ENCODE measurements around the gene RNF207. TPM values are rescaled to one million over a fixed set of nuclear protein-coding genes. Genes with fewer than 3 reads are reported as not detected.
"Not testable (repeated sequence)": the region's sequence is repeated elsewhere in the genome, so short reads cannot be mapped to it uniquely, and the experiment has no call there.

The RNF207 gene
- total and polyA plus RNA-seq, 5 donors, result 33.7 to 97.4 (median 55.2) TPM

DNA sequence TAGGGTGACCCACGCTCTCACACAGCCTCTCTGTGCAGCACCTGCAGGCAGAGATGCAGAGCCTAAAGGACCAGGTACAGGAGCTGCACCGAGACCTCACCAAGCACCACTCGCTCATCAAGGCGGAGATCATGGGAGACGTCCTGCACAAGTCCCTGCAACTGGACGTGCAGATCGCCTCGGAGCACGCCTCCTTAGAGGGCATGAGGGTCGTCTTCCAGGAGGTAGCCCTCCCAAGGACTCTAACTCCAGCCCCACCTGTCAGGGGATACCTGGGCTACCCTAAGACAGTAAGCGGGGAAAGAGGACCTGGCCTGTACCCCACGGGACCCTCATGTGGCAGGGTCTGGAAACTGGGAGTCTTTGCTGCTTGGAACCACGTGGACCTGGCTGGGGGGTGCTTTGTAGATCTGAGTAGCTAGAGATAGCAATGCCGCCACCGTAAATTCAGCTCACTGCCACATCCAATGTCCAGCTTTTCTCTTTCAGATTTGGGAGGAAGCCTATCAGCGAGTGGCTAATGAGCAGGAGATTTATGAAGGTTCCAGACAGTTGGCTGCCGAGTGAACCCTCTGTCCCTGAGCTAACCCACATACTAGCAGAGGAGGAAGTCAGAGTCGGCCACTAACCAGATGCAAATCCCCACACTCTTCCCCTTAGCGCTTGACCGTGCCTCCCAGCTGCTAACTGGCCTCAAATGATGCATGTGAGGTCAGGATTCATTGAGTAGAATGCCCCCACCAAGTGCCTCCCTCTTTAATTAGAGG is 6.5 kb downstream of the RNF207 start:
- Histone ChIP-seq H3K4me1 (ENCODE audit: control insufficient read depth, insufficient read depth, low read length) (no peaks in the 10 kb centered on the region), H3K27me3 (ENCODE audit: control insufficient read depth, insufficient read depth) (no peaks in the 10 kb centered on the region), H3K9me3 (ENCODE audit: control insufficient read depth, low read length) (no peaks in the 10 kb centered on the region), H3K27ac (ENCODE audit: low read length) (no peak overlapping the region), H3K4me3 (ENCODE audit: low read length) (no peak overlapping the region)
- DNase-seq (peak in 1 of 3 donors; percentile 41), ATAC-seq (no peak)
- intact Hi-C loops (cut with DNase I), result no loop called here
- 70% methylated on average over 20 of the region's 20 CpGs for WGBS

- intact Hi-C loops (cut with DNase I), result no loop called here
- Histone ChIP-seq H3K9me3 (ENCODE audit: control insufficient read depth, low read length) (no peaks in the 10 kb centered on the region), H3K4me1 (ENCODE audit: control insufficient read depth, insufficient read depth, low read length) (peaks cover 8% of the 10 kb centered on the region), H3K27me3 (ENCODE audit: control insufficient read depth, insufficient read depth) (no peaks in the 10 kb centered on the region), H3K4me3 (ENCODE audit: low read length) (no peak overlapping the region), H3K27ac (ENCODE audit: low read length) (no peak overlapping the region)
- DNase-seq (no peak), ATAC-seq (no peak)
- WGBS, result 83% methylated on average over 16 of the region's 16 CpGs
These were observed 12.7 kb downstream of the RNF207 start for GRCh38 chr1:6218375-6219164.

DNA sequence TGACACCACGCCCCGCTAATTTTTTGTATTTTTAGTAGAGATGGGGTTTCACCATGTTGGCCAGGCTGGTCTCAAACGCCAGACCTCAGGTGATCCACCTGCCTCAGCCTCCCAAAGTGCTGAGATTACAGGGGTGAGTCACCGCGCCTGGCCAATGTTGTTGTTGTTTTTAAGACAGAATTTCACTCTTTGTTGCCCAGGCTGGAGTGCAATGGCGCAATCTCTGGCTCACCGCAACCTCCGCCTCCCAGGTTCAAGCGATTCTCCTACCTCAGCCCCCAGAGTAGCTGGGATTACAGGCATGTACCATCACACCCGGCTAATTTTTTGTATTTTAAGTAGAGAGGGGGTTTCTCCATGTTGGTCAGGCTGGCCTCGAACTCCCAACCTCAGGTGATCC is 13.7 kb downstream of the RNF207 start:
- ATAC-seq; H3K27ac ChIP-seq (ENCODE audit: low read length); H3K4me1 ChIP-seq (ENCODE audit: control insufficient read depth, insufficient read depth, low read length); H3K4me3 ChIP-seq (ENCODE audit: low read length); intact Hi-C loops (cut with DNase I); H3K27me3 ChIP-seq (ENCODE audit: control insufficient read depth, insufficient read depth); H3K9me3 ChIP-seq (ENCODE audit: control insufficient read depth, low read length): not testable (repeated sequence)
- 87% methylated on average over 11 of the region's 11 CpGs for WGBS
- peak in 1 of 3 donors; percentile 7 for DNase-seq

DNA sequence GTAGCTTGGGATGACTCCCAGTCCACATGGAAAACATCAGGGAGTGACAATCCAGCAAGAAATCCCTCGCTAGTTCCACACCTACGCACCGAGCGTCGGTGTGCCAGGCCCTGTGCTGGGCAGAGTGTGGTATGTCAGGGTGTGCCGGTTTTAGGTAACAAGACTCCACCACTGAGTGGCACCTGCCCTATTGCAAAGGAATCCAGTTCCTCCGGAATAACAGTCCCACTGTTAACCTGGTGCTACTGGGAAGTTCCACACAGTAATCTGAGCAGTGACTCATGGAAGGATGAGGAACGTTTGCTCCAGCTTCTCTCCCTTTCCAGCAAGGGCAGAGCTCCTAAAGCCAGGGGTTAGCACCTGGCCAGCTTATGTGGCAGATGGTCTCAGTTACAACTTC is 14.3 kb downstream of the RNF207 start:
- DNase-seq (peak in 1 of 3 donors; percentile 20), ATAC-seq (no peak)
- H3K27me3 ChIP-seq (ENCODE audit: control insufficient read depth, insufficient read depth), result no peaks in the 10 kb centered on the region
- intact Hi-C loops (cut with DNase I), result no loop called here
- H3K9me3 ChIP-seq (ENCODE audit: control insufficient read depth, low read length), result no peaks in the 10 kb centered on the region
- WGBS, result 87% methylated on average over 8 of the region's 8 CpGs
- no peak overlapping the region for H3K27ac ChIP-seq (ENCODE audit: low read length)
- no peak overlapping the region for H3K4me3 ChIP-seq (ENCODE audit: low read length)
- H3K4me1 ChIP-seq (ENCODE audit: control insufficient read depth, insufficient read depth, low read length), result peaks cover 8% of the 10 kb centered on the region

GRCh38 chr1:6221210-6221784 is 15.4 kb downstream of the RNF207 start:
- no peak for DNase-seq
- Histone ChIP-seq H3K9me3 (ENCODE audit: control insufficient read depth, low read length) (no peaks in the 10 kb centered on the region), H3K27ac (ENCODE audit: low read length) (no peak overlapping the region), H3K4me3 (ENCODE audit: low read length) (no peak overlapping the region), H3K27me3 (ENCODE audit: control insufficient read depth, insufficient read depth) (no peaks in the 10 kb centered on the region), H3K4me1 (ENCODE audit: control insufficient read depth, insufficient read depth, low read length) (peaks cover 8% of the 10 kb centered on the region)
- no peak for ATAC-seq
- WGBS, result 91% methylated on average over 12 of the region's 12 CpGs
- intact Hi-C loops (cut with DNase I), result no loop called here

GRCh38 chr1:6222636-6223035 is 16.7 kb downstream of the RNF207 start:
- Histone ChIP-seq H3K27ac (ENCODE audit: low read length) (peak overlapping the region; percentile 82), H3K9me3 (ENCODE audit: control insufficient read depth, low read length) (no peaks in the 10 kb centered on the region), H3K4me1 (ENCODE audit: control insufficient read depth, insufficient read depth, low read length) (peaks cover 8% of the 10 kb centered on the region), H3K4me3 (ENCODE audit: low read length) (no peak overlapping the region), H3K27me3 (ENCODE audit: control insufficient read depth, insufficient read depth) (no peaks in the 10 kb centered on the region)
- DNase-seq (peak; percentile 72 to 91 (median 87)), ATAC-seq (peak; percentile 77 to 85)
- intact Hi-C loops (cut with DNase I), result no loop called here
- WGBS, result 19% methylated on average over 6 of the region's 6 CpGs

DNA sequence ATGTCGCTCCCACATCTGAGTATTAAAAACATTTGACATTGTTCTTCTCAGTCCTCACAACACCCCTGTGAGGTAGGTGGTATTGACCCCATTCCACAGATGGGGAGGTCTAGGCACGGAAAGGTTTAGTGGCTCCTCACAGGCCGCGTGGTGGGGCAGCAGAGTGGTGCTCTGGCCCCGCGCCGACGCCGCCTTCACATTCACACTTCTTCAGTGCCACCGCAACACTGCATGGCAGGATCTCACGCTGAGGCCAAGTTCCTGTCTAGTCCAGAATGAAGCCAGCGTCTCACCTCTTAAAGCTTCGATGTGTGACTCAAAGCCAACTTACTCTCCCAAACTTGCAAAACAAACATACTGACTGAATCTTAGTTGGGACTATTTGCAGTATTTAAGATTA is 17.7 kb downstream of the RNF207 start:
- Histone ChIP-seq H3K4me1 (ENCODE audit: control insufficient read depth, insufficient read depth, low read length) (peaks cover 8% of the 10 kb centered on the region), H3K9me3 (ENCODE audit: control insufficient read depth, low read length) (no peaks in the 10 kb centered on the region), H3K4me3 (ENCODE audit: low read length) (no peak overlapping the region), H3K27ac (ENCODE audit: low read length) (peak overlapping the region; percentile 51), H3K27me3 (ENCODE audit: control insufficient read depth, insufficient read depth) (no peaks in the 10 kb centered on the region)
- intact Hi-C loops (cut with DNase I), result no loop called here
- DNase-seq (peak in 2 of 3 donors; percentile 79 to 83), ATAC-seq (peak; percentile 70 to 82)
- 80% methylated on average over 13 of the region's 13 CpGs for WGBS

DNA sequence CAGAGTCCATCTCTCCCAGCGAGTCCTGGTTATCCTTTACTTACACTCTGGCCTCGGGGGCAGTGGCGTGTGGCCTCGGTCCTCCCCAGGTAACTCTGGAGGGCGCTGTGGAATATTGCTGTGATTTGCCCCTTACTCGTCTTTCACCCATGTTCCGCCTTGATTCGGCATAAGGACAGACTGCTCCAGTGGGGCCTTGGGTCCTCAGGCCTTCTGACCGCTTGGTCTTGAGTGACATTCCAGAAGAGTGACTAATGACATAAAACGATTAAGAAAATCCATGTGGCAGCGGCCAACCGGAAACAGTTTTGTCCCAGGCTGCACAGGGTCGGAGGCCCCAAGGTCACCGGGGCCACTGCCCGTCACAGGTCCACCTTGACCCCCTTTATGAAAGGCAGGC is 18.8 kb downstream of the RNF207 start:
- Histone ChIP-seq H3K27me3 (ENCODE audit: control insufficient read depth, insufficient read depth) (no peaks in the 10 kb centered on the region), H3K4me3 (ENCODE audit: low read length) (no peak overlapping the region), H3K27ac (ENCODE audit: low read length) (peak overlapping the region; percentile 13), H3K9me3 (ENCODE audit: control insufficient read depth, low read length) (no peaks in the 10 kb centered on the region), H3K4me1 (ENCODE audit: control insufficient read depth, insufficient read depth, low read length) (peaks cover 8% of the 10 kb centered on the region)
- DNase-seq (peak in 1 of 3 donors; percentile 50), ATAC-seq (no peak)
- intact Hi-C loops (cut with DNase I), result no loop called here
- WGBS, result 72% methylated on average over 15 of the region's 15 CpGs

- ATAC-seq (no peak), DNase-seq (peak in 1 of 3 donors; percentile 6)
- intact Hi-C loops (cut with DNase I), result no loop called here
- no peaks in the 10 kb centered on the region for H3K27me3 ChIP-seq (ENCODE audit: control insufficient read depth, insufficient read depth)
- WGBS, result 76% methylated on average over 8 of the region's 8 CpGs
- peak overlapping the region; percentile 2 for H3K27ac ChIP-seq (ENCODE audit: low read length)
- H3K4me3 ChIP-seq (ENCODE audit: low read length), result no peak overlapping the region
- no peaks in the 10 kb centered on the region for H3K9me3 ChIP-seq (ENCODE audit: control insufficient read depth, low read length)
- peaks cover 8% of the 10 kb centered on the region for H3K4me1 ChIP-seq (ENCODE audit: control insufficient read depth, insufficient read depth, low read length)
These were observed 19.7 kb downstream of the RNF207 start for GRCh38 chr1:6225651-6226050.

DNA sequence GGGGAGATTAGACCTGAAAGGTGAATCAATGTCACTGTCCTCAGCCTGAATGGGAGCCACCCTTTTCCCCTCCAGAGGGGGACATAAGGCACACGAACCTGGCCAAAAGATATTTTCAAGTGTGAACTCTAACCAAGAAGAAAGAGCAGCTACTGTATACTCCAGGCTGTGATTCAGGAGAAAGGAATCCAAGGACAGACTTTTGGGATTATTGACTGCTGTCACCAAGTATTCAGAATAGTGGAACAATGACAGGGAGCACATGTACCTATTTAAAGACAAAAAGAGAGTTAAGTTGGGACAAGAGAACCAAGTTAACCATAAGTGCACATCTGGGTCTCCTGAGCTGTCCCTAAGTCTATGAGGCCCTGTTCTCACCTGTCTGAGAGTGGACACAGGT is 27.5 kb downstream of the RNF207 start:
- H3K4me3 ChIP-seq (ENCODE audit: low read length), result no peak overlapping the region
- intact Hi-C loops (cut with DNase I), result no loop called here
- WGBS, result 41% methylated on average over 1 of the region's 1 CpG
- peak overlapping the region; percentile 69 for H3K27ac ChIP-seq (ENCODE audit: low read length)
- DNase-seq (peak in 1 of 3 donors; percentile 3), ATAC-seq (no peak)
- H3K27me3 ChIP-seq (ENCODE audit: control insufficient read depth, insufficient read depth), result no peaks in the 10 kb centered on the region
- no peaks in the 10 kb centered on the region for H3K9me3 ChIP-seq (ENCODE audit: control insufficient read depth, low read length)
- peaks cover 7% of the 10 kb centered on the region for H3K4me1 ChIP-seq (ENCODE audit: control insufficient read depth, insufficient read depth, low read length)

All from right cardiac atrium (tissue), 5 donors.